OCI-LY7 (cell line): ENCODE data around the gene ZNF141. TPM values are rescaled to one million over a fixed set of nuclear protein-coding genes. Genes with fewer than 3 reads are reported as not detected.

Source experiments
- BruUV-seq: library from RNA; stranded (reverse); fragments of 400-500 nt; replicated peaks from 2 replicates; lab custom pipeline; 2021; lab: Mats Ljungman, UMichigan
- CTCF ChIA-PET: fragments of 300-600 bp; sonication (Branson Sonifier 250); formaldehyde crosslinking; loops from one replicate; lab custom pipeline; 2022; ENCODE audit warnings: antibody characterized with exemption; ENCODE audit not compliant: unreplicated experiment; lab: Charles Lee
- POLR2A ChIA-PET: fragments of 300-600 bp; sonication (Branson Sonifier 250); formaldehyde crosslinking; loops from one replicate; lab custom pipeline; 2022; ENCODE audit warnings: antibody characterized with exemption; lab: Charles Lee
- DNase-seq: peaks from one replicate; pipeline ENCODE4 v3.0.0-alpha.2; 2015; ENCODE audit warnings: low spot score
- H2AFZ ChIP-seq: fragments of 200-600 bp; sonication (generic), shearing (Covaris generic); 2 replicates; pipeline ENCODE4 v1.6.1; 2014; ENCODE audit warnings: mild to moderate bottlenecking, antibody characterized with exemption, low read length, moderate library complexity
- H3K27ac ChIP-seq: fragments of 200-600 bp; sonication (generic); 2 replicates; pipeline ENCODE4 v1.5.1; 2014; ENCODE audit warnings: mixed run types, low read depth, mild to moderate bottlenecking, moderate library complexity, low read length, inconsistent platforms; ENCODE audit not compliant: poor library complexity, severe bottlenecking
- H3K36me3 ChIP-seq: fragments of 200-600 bp; sonication (generic); 2 replicates; pipeline ENCODE4 v1.6.1; 2014; ENCODE audit warnings: mild to moderate bottlenecking, antibody characterized with exemption, low read length, moderate library complexity, mixed read lengths; ENCODE audit not compliant: insufficient read depth
- H3K4me1 ChIP-seq: fragments of 200-600 bp; sonication (generic); 2 replicates; pipeline ENCODE4 v1.5.1; 2014; ENCODE audit warnings: mild to moderate bottlenecking, low read length; ENCODE audit not compliant: insufficient read depth, poor library complexity, severe bottlenecking
- H3K4me2 ChIP-seq: fragments of 200-600 bp; sonication (generic); 2 replicates; pipeline ENCODE4 v1.6.1; 2014; ENCODE audit warnings: mild to moderate bottlenecking, low read length
- H3K4me3 ChIP-seq: fragments of 200-600 bp; sonication (generic); 2 replicates; pipeline ENCODE4 v1.5.1; 2014; ENCODE audit warnings: mild to moderate bottlenecking, low read depth, low read length; ENCODE audit not compliant: poor library complexity, severe bottlenecking
- H3K79me2 ChIP-seq: fragments of 200-600 bp; sonication (generic); 2 replicates; pipeline ENCODE4 v1.6.1; 2016; ENCODE audit warnings: low read depth, mild to moderate bottlenecking, low read length, moderate library complexity, mixed read lengths; ENCODE audit not compliant: insufficient read depth
- H3K9me2 ChIP-seq: fragments of 200-600 bp; sonication (generic); 2 replicates; pipeline ENCODE4 v1.6.1; 2016; ENCODE audit warnings: mild to moderate bottlenecking, low read length, mixed read lengths; ENCODE audit not compliant: insufficient read depth
- H3K9me3 ChIP-seq: fragments of 200-600 bp; sonication (generic); 2 replicates; pipeline ENCODE4 v1.6.1; 2014; ENCODE audit warnings: mild to moderate bottlenecking, mixed run types, low read length, mixed read lengths
- H4K20me1 ChIP-seq: fragments of 200-600 bp; sonication (generic); 2 replicates; pipeline ENCODE4 v1.6.1; 2014; ENCODE audit warnings: mild to moderate bottlenecking, antibody characterized with exemption, low read length, moderate library complexity, mixed read lengths; ENCODE audit not compliant: insufficient read depth
- CTCF ChIP-seq: fragments of 200-600 bp; sonication (generic); conservative IDR thresholded peaks from 2 replicates; pipeline ENCODE4 v1.5.1; 2014; ENCODE audit warnings: mild to moderate bottlenecking, antibody characterized with exemption, low read length, moderate library complexity, mixed read lengths
- EZH2phosphoT487 ChIP-seq: fragments of 200-600 bp; sonication (generic); IDR thresholded peaks from 2 replicates; pipeline ENCODE4 v1.6.1; 2018; ENCODE audit warnings: low read depth, borderline replicate concordance, mild to moderate bottlenecking, mixed run types, antibody characterized with exemption, low read length, moderate library complexity, mixed read lengths
- intact Hi-C: fragments of 100-400 bp; cut with micrococcal nuclease; formaldehyde crosslinking; loops from one replicate; pipeline ENCODE4 v1.10.0; 2022; ENCODE audit not compliant: unreplicated experiment
- total RNA-seq, 2 experiments: library from RNA; depleted of rRNA in 1 of 2; stranded (reverse); fragments of >200 nt in 1 of 2; shearing (Covaris generic) in 1 of 2; gene quantifications; 2 replicates each; pipeline ENCODE4 v1.2.3, GENCODE V29; 2014 to 2022

Gene ZNF141
- total RNA-seq, 2 experiments from 2014 or later = 19.8 to 27.9 TPM

DNA sequence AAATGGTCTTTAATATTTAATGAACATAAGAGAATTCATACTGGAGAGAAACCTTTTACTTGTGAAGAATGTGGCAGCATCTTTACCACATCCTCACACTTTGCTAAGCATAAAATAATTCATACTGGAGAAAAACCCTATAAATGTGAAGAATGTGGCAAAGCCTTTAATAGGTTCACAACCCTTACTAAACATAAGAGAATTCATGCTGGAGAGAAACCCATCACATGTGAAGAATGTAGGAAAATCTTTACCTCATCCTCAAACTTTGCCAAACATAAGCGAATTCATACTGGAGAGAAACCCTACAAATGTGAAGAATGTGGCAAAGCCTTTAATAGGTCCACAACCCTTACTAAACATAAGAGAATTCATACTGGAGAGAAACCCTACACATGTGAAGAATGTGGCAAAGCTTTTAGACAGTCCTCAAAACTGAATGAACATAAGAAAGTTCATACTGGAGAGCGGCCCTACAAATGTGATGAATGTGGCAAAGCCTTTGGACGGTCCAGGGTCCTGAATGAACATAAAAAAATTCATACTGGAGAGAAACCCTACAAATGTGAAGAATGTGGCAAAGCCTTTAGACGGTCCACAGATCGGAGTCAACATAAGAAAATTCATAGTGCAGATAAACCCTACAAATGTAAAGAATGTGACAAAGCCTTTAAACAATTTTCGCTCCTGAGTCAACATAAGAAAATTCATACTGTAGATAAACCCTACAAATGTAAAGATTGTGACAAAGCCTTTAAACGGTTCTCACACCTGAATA, 35.6 kb downstream of the ZNF141 start:
- Histone ChIP-seq H3K4me3 (no peak overlapping the region), H3K36me3 (peaks cover 55% of the 10 kb centered on the region), H3K27ac (no peak overlapping the region), H4K20me1 (no peaks in the 10 kb centered on the region), H2AFZ (no peak overlapping the region), H3K9me2 (no peaks in the 10 kb centered on the region), H3K9me3 (peaks cover 80% of the 10 kb centered on the region), H3K4me1 (no peaks in the 10 kb centered on the region), H3K4me2 (no peak overlapping the region), H3K79me2 (no peaks in the 10 kb centered on the region)
- DNase-seq = no peak
- ChIA-PET POLR2A (no interaction called here), CTCF (no interaction called here)
- intact Hi-C loops = no loop called here
- no peak for TF ChIP-seq EZH2phosphoT487
- no peak for TF ChIP-seq CTCF
- BruUV-seq = no TSS peak

DNA sequence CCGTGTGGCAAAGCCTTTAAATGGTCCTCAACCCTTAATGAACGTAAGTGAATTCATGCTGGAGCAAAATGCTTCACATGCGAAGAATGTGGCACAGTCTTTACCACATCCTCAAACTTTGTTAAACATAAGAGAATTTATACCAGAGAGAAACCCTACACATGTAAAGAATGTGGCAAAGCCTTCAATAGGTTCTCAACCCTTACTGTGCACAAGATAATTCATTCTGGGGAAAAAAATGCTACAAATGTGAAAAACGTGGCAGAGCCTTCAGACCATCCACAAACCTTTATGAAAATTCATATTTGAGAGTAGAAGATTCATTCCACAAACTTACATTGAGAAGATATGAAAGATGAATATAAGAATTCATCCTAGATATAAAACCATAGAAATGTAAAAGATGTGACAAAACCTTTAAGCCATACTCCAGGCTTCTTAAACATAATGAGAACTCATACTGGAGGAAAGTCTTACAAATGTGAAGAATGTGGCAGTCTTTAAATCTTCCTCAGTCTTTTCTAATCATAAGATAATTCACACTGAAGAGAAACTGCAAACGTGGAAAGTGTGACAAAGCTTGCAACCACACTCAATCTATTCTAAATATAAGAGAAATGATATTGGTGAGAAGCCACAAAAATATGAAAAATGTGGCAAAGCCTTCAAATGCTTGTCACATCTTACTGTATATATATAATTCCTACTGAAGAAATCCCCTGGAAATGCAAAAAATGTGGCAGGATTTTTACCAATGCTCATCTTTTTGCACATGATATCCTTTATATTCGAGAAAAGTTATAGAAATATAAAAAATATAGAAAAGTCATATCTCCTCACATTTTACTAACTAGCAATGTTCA, 36.9 kb downstream of the ZNF141 start:
- no peak overlapping the region for H3K4me3 ChIP-seq
- H3K9me3 ChIP-seq = peaks cover 71% of the 10 kb centered on the region
- peaks cover 57% of the 10 kb centered on the region for H3K36me3 ChIP-seq
- BruUV-seq = TSS peak; percentile 22
- H2AFZ ChIP-seq = no peak overlapping the region
- H3K9me2 ChIP-seq = no peaks in the 10 kb centered on the region
- intact Hi-C loops = no loop called here
- no peak overlapping the region for H3K4me2 ChIP-seq
- no peaks in the 10 kb centered on the region for H4K20me1 ChIP-seq
- POLR2A ChIA-PET = no interaction called here
- no peaks in the 10 kb centered on the region for H3K4me1 ChIP-seq
- CTCF ChIA-PET = no interaction called here
- H3K79me2 ChIP-seq = no peaks in the 10 kb centered on the region
- TF ChIP-seq CTCF (no peak), EZH2phosphoT487 (no peak)
- no peak for DNase-seq
- no peak overlapping the region for H3K27ac ChIP-seq
